Measurements from ENCODE around the gene APOB.

GRCh38 chr2:21026479-21027282 is 17.2 kb downstream of the APOB start:
- TF ChIP-seq POLR2A (IDR thresholded peaks at IDR 0.05) (no peak), CTCF (IDR thresholded peaks at IDR 0.05 in 4 of 5, conservative IDR thresholded peaks at IDR 0.05 in 1 of 5) (no peak)

All from gastrocnemius medialis (tissue), 4 donors.